HCT116 (cell line): ENCODE data around the gene NAXE. TPM values are rescaled to one million over a fixed set of nuclear protein-coding genes. Genes with fewer than 3 reads are reported as not detected.

Experiments
- ATAC-seq: fragments of 200-7000 bp; cut with Tn5 transposase; 2 replicates; pipeline ENCODE4 v1.9.1; 2020; ENCODE audit warnings: mild to moderate bottlenecking, moderate library complexity
- BruUV-seq: library from RNA; stranded (reverse); fragments of 400-500 nt; replicated peaks from 2 replicates; lab custom pipeline; 2021; lab: Mats Ljungman, UMichigan
- CTCF ChIA-PET: fragments of 300-600 bp; sonication (Branson Sonifier 250); formaldehyde crosslinking; loops from one replicate; lab custom pipeline; 2021; ENCODE audit warnings: antibody characterized with exemption; lab: Charles Lee
- POLR2A ChIA-PET: fragments of 300-600, 350-600 bp; sonication (Branson Sonifier 250); formaldehyde crosslinking; loops from one replicate; lab custom pipeline; 2021; ENCODE audit warnings: antibody characterized with exemption; lab: Charles Lee
- RAD21 ChIA-PET, 2 experiments: fragments of 300-600 bp; sonication (Branson Sonifier 250); formaldehyde crosslinking; loops; one replicate each; lab custom pipeline; 2023; ENCODE audit warnings: low total read pairs in 2 of 2; ENCODE audit not compliant: uncharacterized antibody in 2 of 2, unreplicated experiment in 2 of 2, low non-redundant PET in 1 of 2; lab: Charles Lee
- DNase-seq: peaks from one replicate; pipeline ENCODE4 v3.0.0-alpha.2; 2010; ENCODE audit warnings: low read depth, low spot score
- H2AFZ ChIP-seq: fragments of 200-600 bp; shearing (Covaris generic), sonication (generic); 2 replicates; pipeline ENCODE4 v1.6.1; 2017; ENCODE audit warnings: low read depth, mixed run types, mixed read lengths, antibody characterized with exemption, low read length; ENCODE audit not compliant: poor library complexity, severe bottlenecking
- H3K27ac ChIP-seq: 2 replicates; pipeline ENCODE4 v1.5.1; 2012; ENCODE audit warnings: low read depth, low read length
- H3K27me3 ChIP-seq: fragments of 200-600 bp; sonication (generic); 2 replicates; pipeline ENCODE4 v1.6.1; 2016; ENCODE audit warnings: mixed run types, low read length, mixed read lengths; ENCODE audit not compliant: insufficient read depth
- H3K36me3 ChIP-seq, 2 experiments: fragments of 200-500 bp in 1 of 2; fragments of 200-600 bp in 1 of 2; sonication (Bioruptor generic) in 1 of 2; sonication (generic) in 1 of 2; 2 replicates each; pipeline versions ENCODE4 v1.5.1 to v1.6.1; 2014 to 2016; ENCODE audit warnings: low read length in 2 of 2, inconsistent platforms in 1 of 2, mixed read lengths in 1 of 2, mixed run types in 1 of 2; ENCODE audit not compliant: insufficient read depth in 2 of 2, control insufficient read depth in 1 of 2
- H3K4me1 ChIP-seq, 2 experiments: fragments of 200-600 bp in 1 of 2; sonication (generic) in 1 of 2; 2 replicates each; pipeline versions ENCODE4 v1.5.1 to v1.6.1; 2012 to 2017; ENCODE audit warnings: low read length in 2 of 2, inconsistent platforms in 1 of 2, mild to moderate bottlenecking in 1 of 2, mixed read lengths in 1 of 2, mixed run types in 1 of 2, moderate library complexity in 1 of 2; ENCODE audit not compliant: insufficient read depth in 2 of 2, control insufficient read depth in 1 of 2
- H3K4me2 ChIP-seq: fragments of 200-600 bp; sonication (generic); 2 replicates; pipeline ENCODE4 v1.6.1; 2017; ENCODE audit warnings: mixed run types, low read length, mixed read lengths
- H3K4me3 ChIP-seq, 2 experiments: fragments of 200-600 bp in 1 of 2; sonication (generic) in 1 of 2; replicated peaks in 1 of 2; 2 replicates each; pipeline ENCODE4 v1.5.1; 2011 to 2016; ENCODE audit warnings: low read length in 2 of 2, control low read depth in 1 of 2, low read depth in 1 of 2, mild to moderate bottlenecking in 1 of 2, mixed read lengths in 1 of 2, mixed run types in 1 of 2
- H3K79me2 ChIP-seq: fragments of 200-600 bp; sonication (generic); 2 replicates; pipeline ENCODE4 v1.6.1; 2017; ENCODE audit warnings: mild to moderate bottlenecking, mixed run types, low read length, moderate library complexity, mixed read lengths; ENCODE audit not compliant: insufficient read depth
- H3K9ac ChIP-seq: fragments of 200-600 bp; sonication (generic); 2 replicates; pipeline ENCODE4 v1.6.1; 2016; ENCODE audit warnings: low read length, mixed read lengths
- H3K9me2 ChIP-seq: fragments of 200-600 bp; sonication (generic), shearing (Covaris generic); 2 replicates; pipeline ENCODE4 v1.6.1; 2017; ENCODE audit warnings: mixed run types, mild to moderate bottlenecking, moderate library complexity; ENCODE audit not compliant: insufficient read depth
- H3K9me3 ChIP-seq, 2 experiments: fragments of 200-500 bp in 1 of 2; fragments of 200-600 bp in 1 of 2; sonication (Bioruptor generic) in 1 of 2; sonication (generic) in 1 of 2; 2 replicates each; pipeline ENCODE4 v1.6.1; 2014 to 2017; ENCODE audit warnings: low read length in 2 of 2, mixed read lengths in 2 of 2, inconsistent platforms in 1 of 2, low read depth in 1 of 2, mild to moderate bottlenecking in 1 of 2, mixed run types in 1 of 2, moderate library complexity in 1 of 2; ENCODE audit not compliant: control insufficient read depth in 1 of 2, insufficient read depth in 1 of 2
- H4K20me1 ChIP-seq: fragments of 200-600 bp; sonication (generic), shearing (Covaris generic); 2 replicates; pipeline ENCODE4 v1.6.1; 2017; ENCODE audit warnings: mixed run types, mild to moderate bottlenecking, moderate library complexity; ENCODE audit not compliant: insufficient read depth
- CBX3 ChIP-seq: IDR thresholded peaks from 2 replicates; pipeline ENCODE4 v1.6.1; 2012; ENCODE audit warnings: low read depth
- CEBPB ChIP-seq: IDR thresholded peaks from 2 replicates; pipeline ENCODE4 v1.6.1; 2012; ENCODE audit warnings: low read depth
- FOSL1 ChIP-seq: IDR thresholded peaks from 2 replicates; pipeline ENCODE4 v1.6.1; 2012; ENCODE audit warnings: low read depth
- JUND ChIP-seq: IDR thresholded peaks from 2 replicates; pipeline ENCODE4 v1.6.1; 2012
- POLR2AphosphoS5 ChIP-seq: IDR thresholded peaks from 2 replicates; pipeline ENCODE4 v1.6.1; 2011; ENCODE audit warnings: mild to moderate bottlenecking, low read depth, low read length, moderate library complexity
- RAD21 ChIP-seq: IDR thresholded peaks from 2 replicates; pipeline ENCODE4 v1.6.1; 2012; ENCODE audit warnings: low read depth, mild to moderate bottlenecking
- SIN3A ChIP-seq: IDR thresholded peaks from 2 replicates; pipeline ENCODE4 v1.6.1; 2012; ENCODE audit warnings: low read depth
- SP1 ChIP-seq: IDR thresholded peaks from 2 replicates; pipeline ENCODE4 v1.6.1; 2012; ENCODE audit warnings: low read depth
- SRF ChIP-seq: IDR thresholded peaks from 2 replicates; pipeline ENCODE4 v1.6.1; 2012; ENCODE audit warnings: low read depth
- YY1 ChIP-seq: IDR thresholded peaks from 2 replicates; pipeline ENCODE4 v1.6.1; 2011; ENCODE audit warnings: low read length, low read depth, moderate library complexity, mild to moderate bottlenecking; ENCODE audit not compliant: insufficient replicate concordance; ENCODE audit errors: extremely low read depth
- ZNF274 ChIP-seq: fragments of 200-500 bp; sonication (Bioruptor generic); IDR thresholded peaks from 2 replicates; pipeline ENCODE4 v1.6.1; 2014; ENCODE audit warnings: mild to moderate bottlenecking, low read depth, low read length, inconsistent platforms
- intact Hi-C: fragments of 100-400 bp; cut with micrococcal nuclease; formaldehyde crosslinking; loops from 2 replicates; pipeline ENCODE4 v1.10.0; 2022
- total RNA-seq: library from RNA; stranded (reverse); gene quantifications from one replicate; pipeline ENCODE4 v1.2.1, GENCODE V29; 2021; ENCODE audit not compliant: unreplicated experiment
- TF ChIP-seq, protein P1 (sequence below): IDR thresholded peaks from 2 replicates; pipeline ENCODE4 v1.6.1; 2012
- TF ChIP-seq, protein P2 (sequence below): IDR thresholded peaks from 2 replicates; pipeline ENCODE4 v1.6.1; 2012; ENCODE audit warnings: low read depth

NAXE gene
- total RNA-seq, 1 experiment from 2014 or later, result 139 TPM

DNA sequence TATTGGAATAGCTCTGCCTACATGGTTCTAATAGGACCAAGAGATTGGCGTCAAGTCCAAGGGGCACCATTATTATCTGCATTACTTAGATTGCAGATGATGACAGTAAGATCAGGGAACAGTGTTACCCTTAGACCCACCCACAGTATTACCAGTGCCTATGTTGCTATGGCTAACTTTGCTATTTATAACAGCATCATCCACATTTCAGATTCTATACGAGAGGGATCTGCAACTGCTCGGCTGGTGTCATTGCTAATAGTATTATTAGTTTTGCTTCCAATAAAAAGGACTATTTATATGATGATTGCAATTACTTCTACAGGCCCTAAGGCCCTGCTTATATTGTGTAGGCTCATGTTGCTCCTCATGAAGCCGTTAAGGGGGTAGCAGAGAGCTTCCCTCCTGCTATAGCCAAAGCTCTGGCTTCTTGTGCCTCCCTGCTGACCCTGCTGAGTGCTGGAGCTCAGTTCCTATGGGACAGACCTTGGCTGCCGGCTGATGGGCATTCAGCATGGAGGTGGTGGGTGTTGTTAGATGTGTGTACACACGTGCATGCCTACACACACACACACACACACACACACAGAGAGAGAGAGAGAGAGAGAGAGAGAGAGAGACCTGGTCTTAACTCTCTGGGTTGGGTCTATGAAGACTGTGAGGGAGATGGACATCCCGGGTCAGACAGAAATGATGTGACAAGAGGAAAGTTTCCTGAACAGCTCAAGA is 51.6 kb downstream of the NAXE start:
- no peak overlapping the region for H3K9ac ChIP-seq
- H3K9me2 ChIP-seq, result no peaks in the 10 kb centered on the region
- no peak for TF ChIP-seq FOSL1
- no peak for TF ChIP-seq ZNF274
- TF ChIP-seq RAD21, result no peak
- TF ChIP-seq CEBPB, result no peak
- TF ChIP-seq SIN3A, result no peak
- TF ChIP-seq JUND, result no peak
- ATAC-seq (no peak), DNase-seq (no peak)
- no peak overlapping the region for H3K27ac ChIP-seq
- intact Hi-C loops, result no loop called here
- H3K4me1 ChIP-seq, result peaks cover 8 to 27% of the 10 kb centered on the region in 2 experiments; a peak in 3 of 4 replicates
- ChIA-PET CTCF (no interaction called here), RAD21 (no interaction called here), POLR2A (no interaction called here)
- BruUV-seq, result no TSS peak
- peaks cover 37 to 55% of the 10 kb centered on the region in 2 experiments for H3K36me3 ChIP-seq
- H3K9me3 ChIP-seq, result no peaks in the 10 kb centered on the region
- H2AFZ ChIP-seq, result no peak overlapping the region
- peaks cover 4% of the 10 kb centered on the region; the same call in 1 of the 2 replicates for H3K79me2 ChIP-seq
- H3K4me3 ChIP-seq, result no peak overlapping the region
- H3K27me3 ChIP-seq, result no peaks in the 10 kb centered on the region
- no peak overlapping the region for H3K4me2 ChIP-seq
- H4K20me1 ChIP-seq, result no peaks in the 10 kb centered on the region

DNA sequence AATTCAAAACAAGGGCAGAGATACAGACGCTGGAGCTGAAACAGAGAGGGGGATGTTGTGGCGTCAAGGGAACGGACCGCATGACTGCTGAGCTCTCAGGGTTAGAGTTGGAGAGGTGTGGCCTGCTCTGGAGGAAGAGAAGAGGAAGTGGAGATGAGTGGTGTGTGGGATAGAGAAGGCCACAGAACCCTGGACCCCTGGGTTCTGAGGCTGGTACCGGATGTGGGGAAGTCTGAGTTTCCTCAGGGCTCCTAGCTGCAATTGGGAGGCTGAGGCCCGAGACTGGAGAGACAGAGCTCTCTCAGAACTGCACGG is 52.2 kb downstream of the NAXE start:
- H3K4me1 ChIP-seq, result peaks cover 8 to 27% of the 10 kb centered on the region in 2 experiments; a peak in 3 of 4 replicates
- RAD21 ChIA-PET, result no interaction called here
- no TSS peak for BruUV-seq
- no peak overlapping the region for H2AFZ ChIP-seq
- no peak overlapping the region for H3K9ac ChIP-seq
- intact Hi-C loops, result no loop called here
- no peaks in the 10 kb centered on the region for H3K9me2 ChIP-seq
- ATAC-seq, result no peak
- TF ChIP-seq SP1, result no peak
- TF ChIP-seq, protein P1, sequence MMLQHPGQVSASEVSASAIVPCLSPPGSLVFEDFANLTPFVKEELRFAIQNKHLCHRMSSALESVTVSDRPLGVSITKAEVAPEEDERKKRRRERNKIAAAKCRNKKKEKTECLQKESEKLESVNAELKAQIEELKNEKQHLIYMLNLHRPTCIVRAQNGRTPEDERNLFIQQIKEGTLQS, result no peak
- TF ChIP-seq YY1, result no peak
- TF ChIP-seq JUND, result no peak
- TF ChIP-seq POLR2AphosphoS5, result no peak
- no peak for TF ChIP-seq ZNF274
- TF ChIP-seq CBX3, result no peak
- no peak for TF ChIP-seq SRF
- TF ChIP-seq, protein P2, sequence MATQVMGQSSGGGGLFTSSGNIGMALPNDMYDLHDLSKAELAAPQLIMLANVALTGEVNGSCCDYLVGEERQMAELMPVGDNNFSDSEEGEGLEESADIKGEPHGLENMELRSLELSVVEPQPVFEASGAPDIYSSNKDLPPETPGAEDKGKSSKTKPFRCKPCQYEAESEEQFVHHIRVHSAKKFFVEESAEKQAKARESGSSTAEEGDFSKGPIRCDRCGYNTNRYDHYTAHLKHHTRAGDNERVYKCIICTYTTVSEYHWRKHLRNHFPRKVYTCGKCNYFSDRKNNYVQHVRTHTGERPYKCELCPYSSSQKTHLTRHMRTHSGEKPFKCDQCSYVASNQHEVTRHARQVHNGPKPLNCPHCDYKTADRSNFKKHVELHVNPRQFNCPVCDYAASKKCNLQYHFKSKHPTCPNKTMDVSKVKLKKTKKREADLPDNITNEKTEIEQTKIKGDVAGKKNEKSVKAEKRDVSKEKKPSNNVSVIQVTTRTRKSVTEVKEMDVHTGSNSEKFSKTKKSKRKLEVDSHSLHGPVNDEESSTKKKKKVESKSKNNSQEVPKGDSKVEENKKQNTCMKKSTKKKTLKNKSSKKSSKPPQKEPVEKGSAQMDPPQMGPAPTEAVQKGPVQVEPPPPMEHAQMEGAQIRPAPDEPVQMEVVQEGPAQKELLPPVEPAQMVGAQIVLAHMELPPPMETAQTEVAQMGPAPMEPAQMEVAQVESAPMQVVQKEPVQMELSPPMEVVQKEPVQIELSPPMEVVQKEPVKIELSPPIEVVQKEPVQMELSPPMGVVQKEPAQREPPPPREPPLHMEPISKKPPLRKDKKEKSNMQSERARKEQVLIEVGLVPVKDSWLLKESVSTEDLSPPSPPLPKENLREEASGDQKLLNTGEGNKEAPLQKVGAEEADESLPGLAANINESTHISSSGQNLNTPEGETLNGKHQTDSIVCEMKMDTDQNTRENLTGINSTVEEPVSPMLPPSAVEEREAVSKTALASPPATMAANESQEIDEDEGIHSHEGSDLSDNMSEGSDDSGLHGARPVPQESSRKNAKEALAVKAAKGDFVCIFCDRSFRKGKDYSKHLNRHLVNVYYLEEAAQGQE, result no peak
- CTCF ChIA-PET, result no interaction called here
- no peak overlapping the region for H3K27ac ChIP-seq
- no peaks in the 10 kb centered on the region for H4K20me1 ChIP-seq
- no peaks in the 10 kb centered on the region for H3K27me3 ChIP-seq
- no peak overlapping the region for H3K4me2 ChIP-seq
- DNase-seq, result no peak
- H3K79me2 ChIP-seq, result peaks cover 9% of the 10 kb centered on the region; the same call in 1 of the 2 replicates
- H3K4me3 ChIP-seq, result no peak overlapping the region
- POLR2A ChIA-PET, result no interaction called here
- no peaks in the 10 kb centered on the region for H3K9me3 ChIP-seq
- peaks cover 37 to 58% of the 10 kb centered on the region in 2 experiments for H3K36me3 ChIP-seq
